HG02610 (cell line): ENCODE measurements around the gene SELENOH.
A peak's percentile ranks its signal among the peaks of the same experiment; 100 is the strongest.

ENCODE experiments used
- ATAC-seq: cut with Tn5 transposase; IDR thresholded peaks from one replicate; pipeline ENCODE4 v1.9.1; 2021; ENCODE audit warnings: mild to moderate bottlenecking, moderate library complexity; ENCODE audit not compliant: unreplicated experiment

SELENOH gene

DNA sequence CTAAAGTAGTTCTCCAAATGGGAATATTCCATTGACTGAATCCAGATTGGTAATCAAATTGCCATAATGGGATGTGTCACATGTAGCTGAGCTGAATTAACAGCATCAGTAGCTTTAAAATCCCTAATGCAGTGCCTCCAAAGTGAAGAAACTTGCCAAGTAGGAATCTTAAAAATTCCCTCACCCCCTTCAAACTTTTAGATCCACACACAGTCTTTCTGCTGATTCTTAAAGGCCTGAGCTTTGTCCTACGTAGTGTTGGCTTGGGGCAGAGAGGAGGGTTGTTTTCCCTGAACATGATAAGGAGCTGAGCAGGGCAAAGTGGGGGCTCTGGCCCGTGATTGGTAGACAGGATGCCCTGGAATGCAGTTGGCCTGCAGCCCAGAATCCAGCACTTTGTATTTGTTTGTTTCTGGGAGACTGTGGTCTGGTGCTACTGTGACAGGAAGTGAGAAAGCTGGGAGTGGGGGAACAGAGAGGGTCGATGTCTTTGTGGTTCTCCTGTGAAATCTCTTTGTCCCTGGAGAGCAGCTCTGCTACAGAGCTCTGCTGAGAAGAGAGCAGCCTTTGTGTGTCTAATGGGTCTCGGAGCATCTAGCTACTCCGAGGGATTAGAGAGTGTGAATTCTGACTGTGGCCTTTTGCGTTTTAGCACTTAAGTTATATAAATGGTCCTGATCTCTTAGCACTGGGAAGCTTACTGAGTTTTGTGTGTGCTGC, 37.2 kb downstream of the SELENOH start:
- ATAC-seq: peak; percentile 55

DNA sequence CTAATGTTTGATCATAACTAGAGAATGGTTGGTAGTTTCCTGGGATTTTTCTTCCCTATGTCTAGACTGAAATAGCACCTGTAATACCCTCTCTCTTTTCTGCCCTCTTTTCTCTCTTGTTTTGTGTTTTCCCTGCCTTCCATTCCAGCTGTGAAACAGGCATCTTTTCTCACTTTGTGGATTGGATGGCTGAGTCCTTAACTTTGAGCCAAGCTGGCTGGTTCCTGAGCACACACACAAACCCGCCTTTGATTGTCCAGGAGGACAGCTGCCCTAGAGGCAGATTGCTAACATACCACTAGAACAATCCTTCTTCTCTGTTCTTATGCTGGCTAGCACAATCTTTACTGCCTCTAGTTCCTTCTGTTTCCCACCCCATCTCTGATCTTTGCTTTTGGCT, 38.0 kb downstream of the SELENOH start:
- ATAC-seq: no peak

DNA sequence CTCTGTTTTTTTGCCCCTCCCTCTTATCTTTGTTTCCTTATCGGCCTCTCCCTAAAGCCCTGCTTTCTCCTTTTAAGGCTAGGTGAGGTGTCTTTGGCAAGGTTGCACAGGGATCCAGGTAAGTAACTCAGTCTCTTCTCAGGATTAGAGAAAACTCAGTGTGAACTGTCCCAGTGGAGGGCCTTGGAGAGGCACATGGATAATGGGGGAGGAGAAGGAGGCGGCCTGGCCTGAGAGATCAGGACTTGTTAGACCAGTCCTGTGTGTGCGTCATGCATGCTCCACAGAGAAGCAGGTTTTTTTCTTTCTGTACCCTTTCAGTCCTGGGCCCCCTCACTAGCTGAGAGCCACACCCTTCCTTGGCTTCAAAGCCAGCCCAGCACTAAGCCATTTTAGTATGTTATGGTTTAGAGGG, 40.2 kb downstream of the SELENOH start:
- no peak for ATAC-seq

DNA sequence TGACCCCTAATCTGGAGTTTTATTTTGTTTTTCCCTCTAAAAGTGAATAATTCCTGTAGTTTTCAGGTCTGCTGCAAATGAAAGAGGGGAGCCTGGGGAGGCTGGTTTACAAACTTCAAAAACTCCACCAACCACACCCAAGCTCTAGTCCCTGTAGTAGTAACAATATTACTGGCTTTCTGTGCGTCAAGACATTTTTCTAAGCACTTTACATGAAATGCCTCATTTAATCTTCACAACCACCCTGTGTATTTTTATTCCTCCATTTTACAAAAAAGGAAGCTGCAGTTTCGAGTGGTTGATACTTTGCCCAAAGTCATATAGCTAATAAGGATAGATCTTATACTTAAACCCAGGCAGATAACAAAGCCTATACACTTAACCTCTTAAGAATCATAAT, 43.8 kb downstream of the SELENOH start:
- ATAC-seq: peak; percentile 76

DNA sequence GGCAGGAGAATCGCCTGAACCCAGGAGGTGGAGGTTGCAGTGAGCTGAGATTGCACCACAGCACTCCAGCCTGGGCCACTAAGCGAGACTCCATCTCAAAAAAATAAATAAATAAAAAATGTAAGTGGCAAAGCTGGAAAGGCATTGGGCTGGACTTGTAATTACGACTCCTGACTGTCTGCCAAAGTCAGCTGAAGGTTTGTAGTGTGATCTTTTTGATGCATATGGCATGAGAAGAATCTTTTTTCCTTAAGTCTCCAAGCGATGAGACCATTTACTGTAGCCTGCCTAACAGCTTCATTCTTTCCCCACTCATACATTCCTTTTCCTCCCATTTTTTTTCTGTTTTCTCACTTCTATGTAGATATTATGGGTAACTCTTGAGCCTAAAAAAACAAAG, 45.1 kb downstream of the SELENOH start:
- ATAC-seq: no peak

DNA sequence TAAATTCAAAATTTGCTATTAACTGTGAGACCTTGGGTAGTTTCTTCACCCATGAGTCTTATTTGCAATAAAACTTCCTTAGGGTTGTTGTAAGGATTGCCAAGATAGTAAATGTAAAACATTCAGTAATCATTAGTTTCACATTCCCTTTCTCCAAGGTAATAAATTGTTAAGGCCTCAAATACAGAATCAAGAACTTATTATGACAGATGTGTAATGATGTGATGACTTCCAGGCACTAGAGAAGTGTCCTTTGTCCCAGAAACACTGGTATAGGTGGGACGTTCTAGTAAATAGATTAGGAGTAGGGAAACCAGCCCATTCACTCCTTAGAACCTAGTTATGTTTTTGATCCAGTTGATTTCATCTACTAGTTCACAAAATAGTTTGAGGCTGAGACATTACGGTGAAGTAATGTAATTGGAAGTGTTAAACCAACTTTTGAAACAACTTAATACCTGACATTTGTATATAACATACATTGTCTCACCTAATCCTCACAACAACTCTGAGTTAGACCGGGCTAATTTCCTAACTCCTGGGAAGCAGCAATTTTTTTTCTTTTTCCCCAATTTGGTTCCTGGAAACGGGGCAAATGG, 45.8 kb downstream of the SELENOH start:
- no peak for ATAC-seq

DNA sequence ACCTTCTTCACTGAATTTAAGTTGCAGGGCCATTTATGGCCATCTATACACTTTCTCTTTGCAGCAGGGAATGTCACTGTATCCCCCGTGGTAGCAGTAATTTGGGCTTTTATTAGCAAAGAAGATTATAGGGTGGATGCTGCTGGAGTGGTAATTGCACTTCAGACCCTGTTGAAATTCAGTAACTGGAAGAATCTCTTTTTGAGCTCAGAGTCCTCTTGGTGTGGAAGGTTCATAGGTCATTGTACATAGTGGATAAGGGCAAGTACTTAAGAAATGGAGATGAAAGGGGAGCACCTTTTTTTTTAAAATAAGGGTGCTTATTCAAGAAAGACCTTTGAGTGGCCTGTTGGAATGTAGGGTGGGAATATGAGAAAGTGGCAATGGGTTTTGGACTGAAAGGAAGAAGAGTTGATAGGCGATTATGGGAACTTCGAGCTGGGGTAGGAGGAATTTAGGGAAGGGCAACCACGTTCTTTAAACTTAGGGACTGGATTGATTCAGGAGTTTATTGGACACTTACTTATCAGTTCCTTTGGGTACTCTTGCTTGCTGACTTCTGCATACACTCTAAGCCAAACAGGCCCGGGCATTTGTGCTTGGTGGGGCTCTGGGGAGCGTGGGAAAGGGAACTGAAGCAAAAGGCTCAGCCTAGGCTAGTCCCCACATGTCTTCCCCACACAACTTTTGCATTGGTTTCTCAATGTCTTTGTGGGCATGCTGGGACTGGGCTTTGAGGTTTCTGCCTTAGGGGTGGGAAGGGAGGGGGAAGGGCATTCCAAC, 46.8 kb downstream of the SELENOH start:
- ATAC-seq: peak; percentile 46

DNA sequence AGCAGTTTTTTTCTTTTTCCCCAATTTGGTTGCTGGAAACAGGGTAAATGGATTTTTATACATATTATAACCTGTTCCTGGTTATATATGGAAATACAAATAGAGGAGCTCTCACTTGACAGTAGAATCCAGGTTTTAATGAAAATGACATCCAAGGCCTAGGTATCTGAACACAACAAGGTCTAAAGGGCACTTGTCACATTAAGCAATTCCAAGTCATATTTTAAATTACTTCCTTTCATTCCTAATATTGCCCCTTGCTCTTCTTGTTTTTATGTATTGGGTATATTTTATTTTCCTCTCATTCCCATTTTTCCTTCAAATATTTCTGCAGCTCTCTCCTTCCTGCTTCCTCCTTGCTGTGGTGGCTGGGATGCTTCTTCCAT, 47.4 kb downstream of the SELENOH start:
- ATAC-seq: no peak

DNA sequence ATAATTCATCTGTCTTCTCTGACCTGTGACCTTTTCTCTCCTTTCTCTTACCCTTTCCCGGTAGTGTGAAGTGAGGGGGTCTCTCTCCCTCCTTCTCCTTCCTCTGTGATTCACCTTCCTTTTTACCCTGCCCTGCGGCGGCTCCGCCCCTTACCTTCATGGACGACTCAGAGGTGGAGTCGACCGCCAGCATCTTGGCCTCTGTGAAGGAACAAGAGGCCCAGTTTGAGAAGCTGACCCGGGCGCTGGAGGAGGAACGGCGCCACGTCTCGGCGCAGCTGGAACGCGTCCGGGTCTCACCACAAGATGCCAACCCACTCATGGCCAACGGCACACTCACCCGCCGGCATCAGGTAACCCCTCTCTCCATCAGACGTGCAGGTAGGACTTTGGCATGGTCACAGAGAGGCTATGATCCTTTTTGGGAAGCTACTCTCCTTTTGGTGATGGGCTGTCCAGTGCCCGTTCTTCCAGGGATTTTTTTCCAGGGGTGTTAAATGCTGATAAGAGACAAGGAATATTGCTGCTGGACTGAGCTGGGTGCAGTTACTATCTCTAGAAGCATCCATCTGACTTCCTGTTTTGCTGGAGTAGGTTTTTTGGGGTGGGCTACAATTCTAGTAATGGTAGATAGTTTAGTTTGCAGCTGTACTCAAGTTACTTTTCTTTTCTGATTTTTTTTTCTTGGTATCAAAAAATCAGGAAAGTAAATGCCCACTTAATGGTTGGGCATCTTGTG, 50.2 kb downstream of the SELENOH start:
- ATAC-seq: no peak

DNA sequence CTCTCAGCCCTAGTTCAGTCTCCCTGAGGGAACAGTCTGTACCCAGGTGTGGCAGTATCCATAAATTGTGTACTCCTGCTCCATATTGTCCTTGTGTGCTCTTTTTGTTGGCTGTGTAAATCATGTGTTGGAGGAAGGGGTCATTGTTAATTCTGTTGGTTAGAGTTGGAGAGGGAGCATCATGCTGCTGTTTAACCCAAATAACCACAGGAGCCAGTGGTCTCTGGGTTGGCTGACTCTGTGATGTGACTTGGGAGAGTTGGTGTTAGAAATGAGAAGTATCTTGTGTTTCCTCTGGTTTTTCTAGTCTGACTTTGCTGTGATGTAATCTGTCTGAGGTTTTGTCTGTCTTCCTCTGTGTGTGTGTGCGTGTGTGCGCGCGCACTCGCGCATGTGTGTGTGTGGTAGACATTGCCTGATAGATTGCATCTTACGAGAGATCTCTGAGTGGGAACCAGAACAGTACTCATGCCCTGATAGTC, 50.8 kb downstream of the SELENOH start:
- peak; percentile 79 for ATAC-seq

DNA sequence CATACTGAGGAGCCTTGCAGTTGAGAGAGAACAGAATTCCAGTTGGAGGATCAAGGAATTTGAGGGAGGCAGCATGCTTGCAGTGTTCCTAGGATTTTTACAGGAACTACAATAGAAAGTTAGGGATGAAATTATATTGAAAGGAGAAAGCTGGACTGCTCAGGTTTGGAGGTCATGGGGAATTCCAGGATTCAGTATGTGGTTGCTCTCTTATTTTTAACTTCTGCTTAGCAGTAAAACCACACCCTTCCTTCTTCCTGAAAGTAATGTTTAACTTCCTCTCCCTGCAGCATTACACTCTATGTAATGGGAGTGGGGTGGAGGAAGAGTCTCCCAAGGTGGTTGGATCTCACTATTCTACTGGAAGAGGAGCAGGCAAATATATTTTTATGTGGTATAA, 51.6 kb downstream of the SELENOH start:
- peak; percentile 32 for ATAC-seq
